ENCODE measurements around the gene TNRC6C. TPM values are rescaled to one million over a fixed set of nuclear protein-coding genes. Genes with fewer than 3 reads are reported as not detected.

Gene TNRC6C
- total RNA-seq, 2 donors from 2014 or later: 8.9 to 9.0 TPM

GRCh38 chr17:77996256-77996655 is 37.8 kb downstream of the TNRC6C start:
- Histone ChIP-seq H3K9me3 (no peaks in the 10 kb centered on the region), H3K36me3 (no peaks in the 10 kb centered on the region), H3K4me3 (no peak overlapping the region), H3K9ac (ENCODE audit: low read depth in 2 of 2, low read length in 2 of 2) (no peak overlapping the region), H3K27ac (no peak overlapping the region), H3K4me1 (no peaks in the 10 kb centered on the region), H3K27me3 (no peaks in the 10 kb centered on the region)
- no peak for TF ChIP-seq CTCF (IDR thresholded peaks at IDR 0.05)
- no peak for DNase-seq
- intact Hi-C loops (cut with DNase I): no loop called here

GRCh38 chr17:77999413-78000173 is 41.1 kb downstream of the TNRC6C start:
- no peaks in the 10 kb centered on the region for H3K9me3 ChIP-seq
- DNase-seq: no peak
- no peak for TF ChIP-seq CTCF (IDR thresholded peaks at IDR 0.05)
- no peak overlapping the region for H3K9ac ChIP-seq (ENCODE audit: low read depth in 2 of 2, low read length in 2 of 2)
- H3K27me3 ChIP-seq: no peaks in the 10 kb centered on the region
- no peaks in the 10 kb centered on the region for H3K4me1 ChIP-seq
- no peak overlapping the region for H3K4me3 ChIP-seq
- H3K27ac ChIP-seq: no peak overlapping the region
- intact Hi-C loops (cut with DNase I): no loop called here
- H3K36me3 ChIP-seq: no peaks in the 10 kb centered on the region

GRCh38 chr17:78000341-78000740 is 41.8 kb downstream of the TNRC6C start:
- no peaks in the 10 kb centered on the region for H3K27me3 ChIP-seq
- H3K4me1 ChIP-seq: no peaks in the 10 kb centered on the region
- TF ChIP-seq CTCF (IDR thresholded peaks at IDR 0.05): no peak
- no peaks in the 10 kb centered on the region for H3K9me3 ChIP-seq
- DNase-seq: no peak
- H3K4me3 ChIP-seq: no peak overlapping the region
- no peak overlapping the region for H3K9ac ChIP-seq (ENCODE audit: low read depth in 2 of 2, low read length in 2 of 2)
- H3K36me3 ChIP-seq: no peaks in the 10 kb centered on the region
- H3K27ac ChIP-seq: no peak overlapping the region
- intact Hi-C loops (cut with DNase I): no loop called here

GRCh38 chr17:78001182-78001581 is 42.7 kb downstream of the TNRC6C start:
- intact Hi-C loops (cut with DNase I): no loop called here
- no peak for TF ChIP-seq CTCF (IDR thresholded peaks at IDR 0.05)
- Histone ChIP-seq H3K36me3 (no peaks in the 10 kb centered on the region), H3K9me3 (no peaks in the 10 kb centered on the region), H3K27ac (no peak overlapping the region), H3K4me3 (no peak overlapping the region), H3K4me1 (no peaks in the 10 kb centered on the region), H3K9ac (ENCODE audit: low read depth in 2 of 2, low read length in 2 of 2) (no peak overlapping the region), H3K27me3 (no peaks in the 10 kb centered on the region)
- no peak for DNase-seq

- no peaks in the 10 kb centered on the region for H3K4me1 ChIP-seq
- no peaks in the 10 kb centered on the region for H3K9me3 ChIP-seq
- no peak overlapping the region for H3K27ac ChIP-seq
- H3K9ac ChIP-seq (ENCODE audit: low read depth in 2 of 2, low read length in 2 of 2): no peak overlapping the region
- DNase-seq: no peak
- H3K4me3 ChIP-seq: no peak overlapping the region
- no peaks in the 10 kb centered on the region for H3K27me3 ChIP-seq
- H3K36me3 ChIP-seq: no peaks in the 10 kb centered on the region
- intact Hi-C loops (cut with DNase I): no loop called here
- TF ChIP-seq CTCF (IDR thresholded peaks at IDR 0.05): no peak
Measured at GRCh38 chr17:78001612-78002011, 43.1 kb downstream of the TNRC6C start.
